ENCODE results near the gene SMC6. TPM values are rescaled to one million over a fixed set of nuclear protein-coding genes. Genes with fewer than 3 reads are reported as not detected.

The SMC6 gene
- total RNA-seq, 1 donor from 2014 or later: 127 TPM

- Mint-ChIP-seq H3K36me3 (ENCODE audit: low read depth) (peaks cover 59% of the 10 kb centered on the region), H3K27me3 (no peaks in the 10 kb centered on the region), H3K4me3 (no peak overlapping the region), H3K4me1 (no peaks in the 10 kb centered on the region), H3K27ac (no peak overlapping the region), H3K9me3 (no peaks in the 10 kb centered on the region)
- ATAC-seq (ENCODE audit: low read depth): no peak
- DNase-seq: no peak
- ChIA-PET POLR2A (no interaction called here), CTCF (no interaction called here)
- no peak for TF ChIP-seq CTCF (IDR thresholded peaks at IDR 0.05)
- intact Hi-C loops (cut with micrococcal nuclease): no loop called here
Measured at GRCh38 chr2:17713291-17713690, 40.3 kb downstream of the SMC6 start.

- Mint-ChIP-seq H3K9me3 (no peaks in the 10 kb centered on the region), H3K27me3 (no peaks in the 10 kb centered on the region), H3K27ac (no peak overlapping the region), H3K4me3 (no peak overlapping the region), H3K4me1 (no peaks in the 10 kb centered on the region), H3K36me3 (ENCODE audit: low read depth) (peaks cover 64% of the 10 kb centered on the region)
- POLR2A ChIA-PET: no interaction called here
- intact Hi-C loops (cut with micrococcal nuclease): no loop called here
- CTCF ChIA-PET: no interaction called here
- DNase-seq (no peak), ATAC-seq (ENCODE audit: low read depth) (no peak)
- no peak for TF ChIP-seq CTCF (IDR thresholded peaks at IDR 0.05)
Measured at GRCh38 chr2:17710547-17711248, 42.9 kb downstream of the SMC6 start.

- Mint-ChIP-seq H3K36me3 (ENCODE audit: low read depth) (peaks cover 64% of the 10 kb centered on the region), H3K9me3 (no peaks in the 10 kb centered on the region), H3K27me3 (no peaks in the 10 kb centered on the region), H3K4me3 (no peak overlapping the region), H3K27ac (no peak overlapping the region), H3K4me1 (no peaks in the 10 kb centered on the region)
- intact Hi-C loops (cut with micrococcal nuclease): no loop called here
- no peak for ATAC-seq (ENCODE audit: low read depth)
- POLR2A ChIA-PET: no interaction called here
- CTCF ChIA-PET: no interaction called here
- TF ChIP-seq CTCF (IDR thresholded peaks at IDR 0.05): no peak
- DNase-seq: no peak
Measured at GRCh38 chr2:17709897-17710296, 43.7 kb downstream of the SMC6 start.

- no peak for TF ChIP-seq CTCF (IDR thresholded peaks at IDR 0.05)
- intact Hi-C loops (cut with micrococcal nuclease): no loop called here
- ChIA-PET POLR2A (no interaction called here), CTCF (interaction anchor here (1.2 to 1.5 kb wide), 2 partner anchors 11 to 37 kb away, joined by 6 to 8 read pairs; no protein-coding TSS in a partner anchor)
- ATAC-seq (ENCODE audit: low read depth) (no peak), DNase-seq (no peak)
- Mint-ChIP-seq H3K9me3 (no peaks in the 10 kb centered on the region), H3K36me3 (ENCODE audit: low read depth) (peaks cover 60% of the 10 kb centered on the region), H3K4me1 (no peaks in the 10 kb centered on the region), H3K27me3 (no peaks in the 10 kb centered on the region), H3K4me3 (no peak overlapping the region), H3K27ac (no peak overlapping the region)
Measured at GRCh38 chr2:17708501-17708900, 45.1 kb downstream of the SMC6 start.

- intact Hi-C loops (cut with micrococcal nuclease): no loop called here
- Mint-ChIP-seq H3K27ac (no peak overlapping the region), H3K4me1 (no peaks in the 10 kb centered on the region), H3K36me3 (ENCODE audit: low read depth) (peaks cover 58% of the 10 kb centered on the region), H3K4me3 (no peak overlapping the region), H3K27me3 (no peaks in the 10 kb centered on the region), H3K9me3 (no peaks in the 10 kb centered on the region)
- ChIA-PET POLR2A (no interaction called here), CTCF (interaction anchor here (0.6 kb wide), 1 partner anchor 36 kb away, joined by 3 read pairs; no protein-coding TSS in a partner anchor)
- TF ChIP-seq CTCF (IDR thresholded peaks at IDR 0.05): no peak
- ATAC-seq (ENCODE audit: low read depth): no peak
- DNase-seq: no peak
Measured at GRCh38 chr2:17706845-17707244, 46.8 kb downstream of the SMC6 start.

All from activated B cell treated with CpG ODN at 0.5 μM for 24 hours (primary cell).